Measurements from ENCODE around the gene HYAL2.

HYAL2 gene

DNA sequence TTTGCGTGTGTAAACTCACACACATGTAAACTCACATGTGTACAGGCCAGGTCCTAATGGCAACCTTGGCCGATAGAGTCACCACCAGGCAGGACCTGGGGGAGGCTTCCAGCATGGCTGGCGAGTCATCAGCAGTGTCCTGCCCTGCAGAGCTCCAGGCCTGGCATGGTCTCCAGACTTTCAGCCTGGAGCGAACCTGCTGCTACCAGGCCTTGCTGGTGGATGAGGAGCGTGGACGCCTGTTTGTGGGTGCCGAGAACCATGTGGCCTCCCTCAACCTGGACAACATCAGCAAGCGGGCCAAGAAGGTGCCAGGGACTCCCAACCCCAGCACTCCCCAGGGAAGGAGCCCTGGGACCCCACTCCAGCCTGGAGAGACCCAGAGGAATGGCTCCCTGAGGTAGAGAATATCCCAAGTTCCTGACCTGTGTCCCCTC is 52.5 kb downstream of the HYAL2 start:
- no peak for DNase-seq (ENCODE audit: low read depth)

DNA sequence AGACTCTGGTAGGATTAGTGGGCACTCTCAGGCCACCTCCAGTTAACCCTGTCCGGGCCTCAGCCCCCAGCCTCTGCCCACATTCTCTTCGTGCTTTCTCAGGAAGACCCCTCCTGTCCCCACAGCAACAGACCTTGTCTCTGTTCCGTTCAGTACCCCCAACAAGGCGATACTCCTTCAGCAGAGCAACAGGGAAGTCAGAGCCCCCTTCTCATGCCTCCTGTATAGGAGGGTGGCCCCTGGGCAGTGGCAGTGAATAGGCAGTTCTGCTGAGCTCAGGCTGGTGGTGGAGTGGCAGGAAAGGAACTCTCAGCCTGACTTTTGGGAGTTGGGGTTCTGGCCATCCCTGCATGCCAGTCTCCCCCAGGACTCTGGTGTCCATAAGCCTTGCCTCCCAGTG is 53.1 kb downstream of the HYAL2 start:
- DNase-seq (ENCODE audit: low read depth), result no peak

DNA sequence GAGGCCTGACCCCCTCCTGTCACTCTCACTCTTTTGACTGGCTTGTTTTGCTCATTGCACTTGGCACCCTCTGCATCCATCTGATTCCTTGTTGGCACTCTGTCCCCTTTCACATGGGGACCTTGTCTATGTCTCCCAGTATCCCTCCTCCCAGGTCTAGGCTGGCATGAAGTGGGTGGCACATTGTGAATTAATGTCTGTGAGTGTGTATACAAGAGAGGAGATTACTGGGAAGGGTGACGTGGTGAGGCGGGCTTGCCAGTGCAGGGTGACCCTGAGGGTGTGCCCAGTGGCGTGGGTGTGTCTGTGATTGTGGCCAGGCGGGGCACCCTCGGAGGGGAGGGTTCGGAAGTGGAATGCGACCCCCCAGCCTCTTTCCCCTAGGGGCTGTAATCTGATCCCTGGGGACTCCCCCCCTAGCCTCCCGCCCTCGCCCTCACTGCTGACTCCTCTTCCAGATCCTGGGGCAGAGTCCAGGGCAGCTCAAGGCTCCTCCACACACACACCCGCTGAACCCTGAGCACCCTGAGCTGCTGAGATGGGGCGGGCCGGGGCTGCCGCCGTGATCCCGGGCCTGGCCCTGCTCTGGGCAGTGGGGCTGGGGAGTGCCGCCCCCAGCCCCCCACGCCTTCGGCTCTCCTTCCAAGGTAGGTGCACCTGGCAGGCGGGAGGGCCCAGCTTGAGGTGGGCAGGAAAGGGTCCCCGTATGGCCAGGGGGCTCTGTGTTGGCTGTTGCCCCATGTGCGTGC is 53.7 kb downstream of the HYAL2 start, which contains the start of gene SEMA3B:
Gene SEMA3B, plus strand, starts transcription at position 445 of the 749 bp plus-strand sequence. Its CDS starts 94 bp downstream, at position 539.
- DNase-seq (ENCODE audit: low read depth), result no peak

DNA sequence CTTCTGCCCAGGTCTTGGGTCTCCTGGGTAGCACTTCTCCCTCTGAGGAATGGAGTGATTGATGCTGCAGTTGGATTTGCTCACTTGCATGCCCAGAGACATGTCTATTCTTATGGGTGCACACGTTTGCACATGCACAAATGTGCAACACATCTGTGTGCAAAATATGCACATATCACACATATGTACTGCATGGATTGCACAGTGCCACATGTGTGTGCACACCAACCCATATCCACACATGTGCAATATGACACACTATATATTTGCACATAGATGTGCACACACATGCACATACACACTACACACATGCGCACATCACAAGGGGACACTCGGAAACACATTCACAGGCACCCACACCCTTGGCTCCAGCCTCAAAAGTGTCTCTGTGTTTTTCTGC is 54.3 kb downstream of the HYAL2 start:
- DNase-seq (ENCODE audit: low read depth), result no peak
